ENCODE results near the gene RASGRP1. TPM values are rescaled to one million over a fixed set of nuclear protein-coding genes. Genes with fewer than 3 reads are reported as not detected.

Gene RASGRP1
- total and polyA plus RNA-seq, 2 donors, result 0.18 to 0.74 TPM

Other genes with a start within 250 kb of the RASGRP1 start
- gene FAM98B, start 110.7 kb downstream of the RASGRP1 start, total RNA-seq, result 39.4 TPM
- gene FAM98B, start 110.7 kb downstream of the RASGRP1 start, polyA plus RNA-seq, result 13.4 TPM

Measured in urinary bladder (tissue), 2 donors.